SU-DHL-6 (cell line): ENCODE results near the gene ADCY7.

Source experiments
- H2AFZ ChIP-seq: fragments of 200-600 bp; sonication (generic); 2 replicates; pipeline ENCODE4 v1.6.1; 2014; ENCODE audit warnings: low read depth, mild to moderate bottlenecking, moderate library complexity, mixed read lengths, antibody characterized with exemption, low read length; ENCODE audit not compliant: severe bottlenecking
- H3F3A ChIP-seq: fragments of 200-600 bp; shearing (Covaris generic); 2 replicates; pipeline ENCODE4 v1.6.0; 2016; ENCODE audit warnings: antibody characterized with exemption, mild to moderate bottlenecking; ENCODE audit not compliant: insufficient read depth
- H3K27ac ChIP-seq: fragments of 200-600 bp; sonication (generic); 2 replicates; pipeline ENCODE4 v1.5.1; 2016; ENCODE audit warnings: low read depth, mild to moderate bottlenecking, low read length, moderate library complexity, mixed read lengths
- H3K27me3 ChIP-seq: fragments of 200-600 bp; sonication (generic), shearing (Covaris generic); 2 replicates; pipeline ENCODE4 v1.6.0; 2014; ENCODE audit warnings: mild to moderate bottlenecking, low read length
- H3K36me3 ChIP-seq: fragments of 200-600 bp; sonication (generic); 2 replicates; pipeline ENCODE4 v1.6.1; 2014; ENCODE audit warnings: mild to moderate bottlenecking, low read length, mixed read lengths
- H3K4me2 ChIP-seq: fragments of 300-600, 200-600 bp; shearing (Covaris generic), sonication (generic); 2 replicates; pipeline ENCODE4 v1.6.0; 2014; ENCODE audit warnings: low read length, low read depth, mild to moderate bottlenecking; ENCODE audit not compliant: poor library complexity, severe bottlenecking
- H3K4me3 ChIP-seq: fragments of 200-600 bp; sonication (generic); 2 replicates; pipeline ENCODE4 v1.5.1; 2014; ENCODE audit warnings: antibody characterized with exemption, low read length, mild to moderate bottlenecking, mixed read lengths; ENCODE audit not compliant: insufficient read depth, poor library complexity, severe bottlenecking
- H3K79me2 ChIP-seq: fragments of 200-600 bp; sonication (generic); 2 replicates; pipeline ENCODE4 v1.6.1; 2014; ENCODE audit warnings: mild to moderate bottlenecking, low read length, moderate library complexity; ENCODE audit not compliant: insufficient read depth
- H3K9ac ChIP-seq: fragments of 200-600 bp; sonication (generic); 2 replicates; pipeline ENCODE4 v1.7.0; 2014; ENCODE audit warnings: mild to moderate bottlenecking, low read length
- H3K9me2 ChIP-seq: fragments of 200-600 bp; sonication (generic); replicated peaks from 2 replicates; pipeline ENCODE4 v1.6.1; 2014; ENCODE audit warnings: low read length; ENCODE audit not compliant: insufficient read depth
- H3K9me3 ChIP-seq: fragments of 200-600 bp; sonication (generic); 2 replicates; pipeline ENCODE4 v1.6.1; 2014; ENCODE audit warnings: low read length, mixed read lengths; ENCODE audit not compliant: insufficient read depth
- H4K20me1 ChIP-seq: fragments of 200-600 bp; sonication (generic); 2 replicates; pipeline ENCODE4 v1.6.1; 2014; ENCODE audit warnings: low read depth, mild to moderate bottlenecking, antibody characterized with exemption, low read length, moderate library complexity, mixed read lengths
- CTCF ChIP-seq: fragments of 200-600 bp; sonication (generic); IDR thresholded peaks from one replicate; pipeline ENCODE4 v1.5.1; 2017; ENCODE audit warnings: antibody characterized with exemption, mild to moderate bottlenecking, low read length, moderate library complexity; ENCODE audit not compliant: insufficient read depth, poor library complexity, severe bottlenecking
- EZH2phosphoT487 ChIP-seq: fragments of 200-600 bp; sonication (generic), shearing (Covaris generic); conservative IDR thresholded peaks from 2 replicates; pipeline ENCODE4 v1.6.1; 2018; ENCODE audit warnings: mild to moderate bottlenecking, antibody characterized with exemption, low read length, moderate library complexity, mixed read lengths

The ADCY7 gene

GRCh38 chr16:50274326-50275097 is 8.2 kb downstream of the ADCY7 start:
- Histone ChIP-seq H3K9ac (peak overlapping the region; percentile 74), H3K4me2 (peak overlapping the region; percentile 92), H3K27ac (peak overlapping the region; percentile 86), H2AFZ (peak overlapping the region; percentile 54), H3F3A (peaks cover 20% of the 10 kb centered on the region; the same call in 1 of the 2 replicates), H3K36me3 (no peaks in the 10 kb centered on the region), H3K4me3 (peak overlapping the region; percentile 60), H3K9me2 (no peaks in the 10 kb centered on the region), H4K20me1 (no peaks in the 10 kb centered on the region), H3K79me2 (0 out of 2 replicates have a peak, but pooled peaks cover 3% of the 10 kb centered on the region), H3K9me3 (no peaks in the 10 kb centered on the region), H3K27me3 (no peaks in the 10 kb centered on the region)
- TF ChIP-seq CTCF (no peak), EZH2phosphoT487 (no peak)

DNA sequence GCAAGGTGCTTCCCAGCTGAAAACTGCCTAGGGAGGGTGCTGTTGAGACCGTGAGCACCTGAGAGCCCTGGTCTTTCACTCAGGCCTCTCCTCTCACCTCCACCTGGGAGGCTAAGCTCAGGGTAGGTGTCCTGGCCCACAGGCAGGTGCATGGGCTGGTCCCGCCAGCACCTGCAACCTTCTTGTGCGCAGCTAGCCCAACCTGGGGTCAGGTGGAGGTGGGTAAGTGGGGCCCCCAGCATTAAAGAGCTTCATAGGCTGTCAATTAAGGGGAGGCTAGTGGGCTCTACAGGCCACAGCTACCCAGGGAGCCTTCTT is 8.7 kb downstream of the ADCY7 start:
- H3K4me2 ChIP-seq: peak overlapping the region; percentile 92
- H3K9ac ChIP-seq: peak overlapping the region; percentile 74
- peaks cover 22% of the 10 kb centered on the region for H3F3A ChIP-seq
- no peaks in the 10 kb centered on the region for H3K27me3 ChIP-seq
- 0 out of 2 replicates have a peak, but pooled peaks cover 3% of the 10 kb centered on the region for H3K79me2 ChIP-seq
- no peaks in the 10 kb centered on the region for H3K9me2 ChIP-seq
- H3K9me3 ChIP-seq: no peaks in the 10 kb centered on the region
- TF ChIP-seq EZH2phosphoT487: no peak
- TF ChIP-seq CTCF: no peak
- no peaks in the 10 kb centered on the region for H4K20me1 ChIP-seq
- H3K27ac ChIP-seq: peak overlapping the region; percentile 86
- H3K36me3 ChIP-seq: no peaks in the 10 kb centered on the region
- no peak overlapping the region for H2AFZ ChIP-seq
- H3K4me3 ChIP-seq: peak overlapping the region; percentile 60

DNA sequence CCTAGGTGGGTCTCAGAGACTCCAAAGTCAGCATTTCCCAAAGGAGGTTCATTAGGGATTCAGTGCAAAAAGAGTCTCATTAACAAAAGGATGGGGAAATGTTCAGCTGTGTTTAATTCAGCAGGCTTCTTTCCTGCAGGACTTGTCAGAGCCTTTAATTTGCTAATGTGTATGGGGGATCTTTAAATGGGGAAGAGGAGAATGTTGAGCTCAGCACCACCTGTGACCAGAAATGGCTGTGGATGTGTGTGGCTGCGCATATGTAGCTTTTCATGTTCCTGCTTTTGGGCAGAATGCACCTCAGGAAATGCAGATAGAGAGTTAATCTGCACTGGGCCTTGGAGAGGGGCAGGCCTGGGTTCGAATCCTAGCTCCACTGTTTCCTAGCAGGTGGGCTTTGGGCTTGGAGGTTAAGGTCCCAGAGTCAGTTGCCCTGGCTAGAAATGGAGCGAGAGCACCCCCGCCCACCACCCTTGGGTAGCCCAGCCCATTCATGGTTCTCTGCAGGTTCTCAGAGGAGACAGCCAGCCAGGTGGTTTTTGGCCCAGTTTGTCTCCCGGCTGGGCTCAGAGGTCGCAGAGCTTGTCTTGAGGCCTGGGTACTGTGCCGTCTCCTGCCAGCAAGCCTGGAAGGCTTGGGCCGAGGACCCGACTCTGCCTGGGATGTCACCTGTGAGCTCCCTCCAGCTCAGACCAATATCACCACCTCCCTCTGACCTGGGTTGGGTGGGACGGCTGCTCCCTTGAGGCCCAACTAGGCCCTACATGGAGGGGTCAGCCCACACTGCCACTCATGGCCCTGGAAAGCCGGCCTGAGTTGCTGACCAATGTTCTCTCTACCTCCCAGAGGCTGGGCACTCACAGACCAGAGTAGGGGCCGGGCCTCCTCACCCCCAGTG is 9.3 kb downstream of the ADCY7 start:
- peak overlapping the region; percentile 74; the same call in 1 of the 2 replicates for H3K9ac ChIP-seq
- no peaks in the 10 kb centered on the region for H3K27me3 ChIP-seq
- H3K4me2 ChIP-seq: peak overlapping the region; percentile 92
- 0 out of 2 replicates have a peak, but pooled peaks cover 3% of the 10 kb centered on the region for H3K79me2 ChIP-seq
- no peaks in the 10 kb centered on the region for H3K36me3 ChIP-seq
- no peaks in the 10 kb centered on the region for H4K20me1 ChIP-seq
- no peaks in the 10 kb centered on the region for H3K9me3 ChIP-seq
- H3K4me3 ChIP-seq: peak overlapping the region; percentile 60
- TF ChIP-seq CTCF (no peak), EZH2phosphoT487 (no peak)
- H3K27ac ChIP-seq: peak overlapping the region; percentile 86; the same call in 1 of the 2 replicates
- H2AFZ ChIP-seq: no peak overlapping the region
- H3K9me2 ChIP-seq: no peaks in the 10 kb centered on the region
- H3F3A ChIP-seq: peaks cover 25% of the 10 kb centered on the region
